HG03280 (cell line): ENCODE data around the gene TEC.
"Not testable (repeated sequence)": the region's sequence is repeated elsewhere in the genome, so short reads cannot be mapped to it uniquely, and the experiment has no call there.

ENCODE experiments used
- ATAC-seq: cut with Tn5 transposase; IDR thresholded peaks from one replicate; pipeline ENCODE4 v1.9.1; 2021; ENCODE audit warnings: mild to moderate bottlenecking, moderate library complexity; ENCODE audit not compliant: unreplicated experiment

The TEC gene

DNA sequence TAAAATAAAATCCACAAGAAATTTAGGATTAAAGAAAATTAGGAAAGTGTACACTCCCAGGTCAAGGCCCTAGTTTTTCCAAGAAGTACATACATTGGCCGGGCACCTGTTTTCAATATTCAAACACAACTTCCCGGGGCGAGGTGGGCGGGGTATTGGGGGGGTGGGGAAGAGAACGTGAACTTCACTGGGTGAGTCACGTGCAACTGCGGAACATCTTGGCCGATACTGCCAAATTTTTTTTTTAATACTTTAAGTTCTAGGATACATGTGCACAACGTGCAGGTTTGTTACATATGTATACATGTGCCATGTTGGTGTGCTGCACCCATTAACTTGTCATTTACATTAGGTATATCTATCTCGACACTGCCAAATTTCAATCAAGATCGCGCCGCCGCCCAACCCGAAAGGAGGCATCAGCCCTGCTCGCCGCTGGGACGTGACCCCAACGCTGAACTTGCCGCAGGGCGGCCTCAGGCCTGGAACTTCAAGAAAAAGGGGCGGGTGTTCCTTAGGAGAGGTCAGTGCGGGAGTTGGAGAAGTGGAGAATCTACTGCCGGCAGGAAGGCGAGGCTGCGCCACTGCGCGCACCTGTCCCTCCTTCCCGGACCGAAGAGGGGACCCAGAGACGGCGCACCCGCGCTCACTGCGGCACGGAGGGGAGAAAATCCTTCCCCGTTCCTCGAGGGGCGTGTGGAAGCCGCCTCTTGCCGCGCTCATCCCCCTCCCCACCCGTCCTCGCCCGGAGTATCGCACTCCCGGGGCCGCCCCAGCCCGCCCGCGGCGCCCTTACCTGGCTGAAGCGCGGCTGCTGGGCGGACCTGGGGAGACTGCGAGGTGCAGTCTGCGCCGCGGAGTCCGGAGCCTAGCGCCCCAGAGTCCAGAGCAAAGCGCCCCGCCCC, at the start of gene TEC:
TEC (minus strand) TSS at position 883 of the 905 bp plus-strand sequence. CDS start 41,224 bp downstream, outside the sequence.
- ATAC-seq, result peak; percentile 33

DNA sequence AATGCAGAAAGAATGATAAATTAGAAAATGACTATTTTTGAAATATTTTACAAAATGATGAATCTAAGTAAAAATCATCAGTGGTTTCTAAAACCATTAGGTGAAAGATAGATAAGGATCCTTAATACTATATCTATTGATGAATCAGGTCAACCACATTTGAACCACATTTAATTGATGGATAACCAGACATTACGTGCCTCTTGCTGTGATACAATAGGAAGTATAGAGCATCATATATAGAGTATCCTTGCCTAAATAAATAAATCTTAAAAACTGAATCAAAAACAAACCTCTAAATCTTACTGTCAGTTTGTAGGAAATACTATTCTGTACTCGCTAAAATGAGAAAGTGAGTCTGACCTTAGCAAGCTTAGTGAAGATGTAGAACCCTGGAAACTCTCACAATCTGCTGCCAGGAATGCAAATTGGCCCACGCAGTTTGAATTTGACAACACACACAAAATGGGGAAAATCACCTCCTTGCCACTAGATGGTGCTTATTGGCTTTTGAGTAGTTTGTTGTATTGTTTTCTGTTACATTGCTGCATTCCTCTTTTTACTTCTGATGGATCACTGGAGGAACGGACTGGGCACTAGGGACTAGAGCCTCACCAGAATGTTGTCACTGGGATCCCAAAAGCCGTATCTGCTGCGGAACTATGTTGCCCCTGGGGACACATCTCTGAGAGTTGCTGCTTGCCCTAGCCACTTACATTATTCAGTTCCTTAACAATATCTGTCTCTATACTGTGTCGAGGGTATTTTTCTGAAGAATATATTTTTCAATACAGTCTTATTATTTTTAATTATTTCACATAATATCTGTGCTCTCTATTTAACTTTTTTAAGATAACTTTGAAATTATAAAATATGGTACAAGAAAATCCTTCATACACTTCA, 46.3 kb upstream of the TEC start:
- ATAC-seq, result peak; percentile 80

DNA sequence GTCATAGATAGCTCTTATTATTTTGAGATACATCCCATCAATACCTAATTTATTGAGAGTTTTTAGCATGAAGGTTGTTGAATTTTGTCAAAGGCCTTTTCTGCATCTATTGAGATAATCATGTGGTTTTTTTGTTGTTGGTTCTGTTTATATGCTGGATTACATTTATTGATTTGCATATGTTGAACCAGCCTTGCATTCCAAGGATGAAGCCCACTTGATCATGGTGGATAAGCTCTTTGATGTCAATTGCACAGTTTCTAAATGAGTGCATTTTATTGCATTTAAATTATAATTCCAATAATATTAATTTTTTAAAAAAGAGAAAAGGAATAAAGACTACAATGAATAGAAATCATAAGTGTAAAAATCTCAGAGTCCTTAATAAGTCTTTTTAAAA, 45.1 kb upstream of the TEC start:
- ATAC-seq, result not testable (repeated sequence)

DNA sequence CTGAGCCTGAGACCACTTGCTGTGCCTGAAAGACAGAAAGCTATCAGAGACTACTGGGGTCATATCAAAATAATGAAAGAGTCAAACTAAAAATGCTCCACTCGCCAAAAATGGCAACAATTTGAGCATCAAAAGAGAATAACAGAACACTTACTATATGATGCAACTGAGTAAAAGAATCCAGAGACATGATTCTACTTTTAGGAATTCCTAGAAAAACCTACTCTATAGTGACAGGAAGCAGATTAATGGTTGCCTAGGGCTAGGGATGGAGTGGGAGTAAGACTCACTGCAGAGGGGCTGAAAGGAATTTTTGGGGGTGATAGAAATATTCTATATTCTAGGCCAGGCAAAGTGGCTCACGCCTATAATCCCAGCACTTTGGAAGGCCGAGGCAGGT, 42.3 kb upstream of the TEC start:
- no peak for ATAC-seq

DNA sequence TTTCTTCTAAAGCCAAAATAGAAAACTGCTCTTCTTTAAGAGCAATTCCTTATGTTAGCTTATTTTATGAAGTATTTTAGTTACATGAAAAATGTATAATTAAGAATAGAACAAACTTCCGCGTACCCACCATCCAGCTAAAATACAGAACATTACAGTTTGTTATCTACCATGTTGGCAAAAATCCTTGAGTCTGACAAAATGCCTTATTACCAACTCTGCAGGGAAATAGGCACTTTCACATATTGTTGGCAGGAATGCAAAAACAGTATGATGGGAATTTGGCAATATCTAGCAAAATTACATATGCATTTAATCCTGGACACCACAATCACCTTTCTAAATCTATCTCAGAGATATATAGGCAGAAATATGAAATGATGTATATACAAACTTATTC, 39.3 kb upstream of the TEC start:
- no peak for ATAC-seq

DNA sequence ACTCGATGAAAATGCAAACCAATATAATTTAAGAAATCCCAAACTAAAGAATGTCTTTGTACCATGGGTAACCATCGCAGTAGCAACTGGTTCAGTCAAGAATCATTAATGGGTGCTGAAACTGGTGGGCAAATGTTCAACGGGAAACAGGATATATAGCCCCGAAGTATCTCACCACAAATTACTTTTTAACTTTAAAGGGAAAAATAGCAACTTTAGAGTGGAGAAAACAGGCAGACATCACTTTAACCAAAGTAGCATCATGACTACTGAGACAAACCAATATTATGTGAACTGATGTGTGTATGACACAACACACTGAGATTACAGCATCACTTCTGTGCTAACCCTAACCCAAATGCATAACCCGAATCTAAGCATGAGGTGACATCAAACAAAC, 37.9 kb upstream of the TEC start:
- ATAC-seq, result no peak

DNA sequence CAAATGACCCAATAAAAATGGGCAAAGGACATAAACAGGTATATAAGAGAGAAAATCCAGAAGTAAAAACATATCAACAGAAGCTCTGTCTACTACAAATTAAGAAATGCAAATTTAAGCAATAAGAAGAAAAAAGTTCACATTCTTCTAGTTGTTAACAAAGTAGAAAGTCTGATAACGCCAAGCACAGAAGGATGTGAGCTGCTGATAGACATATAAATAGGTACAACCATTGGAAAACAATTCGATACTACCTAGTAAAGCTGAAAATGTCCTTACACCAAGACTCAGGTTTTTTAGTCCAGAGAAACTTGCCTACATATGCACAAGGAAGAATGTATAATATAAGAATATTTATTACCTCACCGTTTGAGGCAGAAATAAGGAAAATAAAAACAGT, 35.9 kb upstream of the TEC start:
- no peak for ATAC-seq

DNA sequence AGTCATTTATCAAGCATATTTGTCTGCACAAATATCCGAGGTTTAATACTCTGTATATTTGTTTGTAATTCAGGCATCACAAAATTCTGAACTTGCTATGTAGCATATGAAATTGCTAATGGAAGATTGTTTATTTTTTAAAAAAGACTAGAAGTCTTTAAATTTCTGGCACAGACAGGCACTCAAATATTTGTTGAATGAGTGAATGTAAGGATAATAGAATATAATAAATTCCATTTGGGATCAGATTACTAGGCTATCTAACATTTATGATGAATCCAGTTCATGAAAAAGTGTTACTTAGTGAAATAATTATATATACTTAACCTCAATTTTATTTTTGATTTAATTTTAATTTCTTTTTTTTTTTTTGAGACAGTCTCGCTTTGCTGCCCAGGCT, 30.4 kb upstream of the TEC start:
- no peak for ATAC-seq

DNA sequence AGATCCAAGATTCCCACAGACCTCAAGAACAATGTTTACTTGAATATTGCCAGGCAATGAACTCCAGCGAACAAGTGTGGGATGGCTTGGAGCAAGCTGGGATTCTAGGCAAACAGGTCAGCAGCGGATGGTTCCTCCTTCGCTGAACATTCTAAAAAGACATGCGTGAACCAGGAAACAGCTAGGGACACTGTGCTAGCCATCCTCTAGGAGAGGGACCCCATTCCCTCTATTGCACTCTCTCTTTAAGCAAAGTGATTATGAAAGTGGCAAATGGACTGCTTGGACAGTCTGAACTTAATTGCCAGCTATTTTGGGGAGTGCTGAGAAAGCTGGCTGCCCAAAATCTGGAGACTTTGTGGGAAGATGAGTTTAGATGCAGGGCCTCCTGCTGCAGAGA, 29.9 kb upstream of the TEC start:
- ATAC-seq, result no peak

DNA sequence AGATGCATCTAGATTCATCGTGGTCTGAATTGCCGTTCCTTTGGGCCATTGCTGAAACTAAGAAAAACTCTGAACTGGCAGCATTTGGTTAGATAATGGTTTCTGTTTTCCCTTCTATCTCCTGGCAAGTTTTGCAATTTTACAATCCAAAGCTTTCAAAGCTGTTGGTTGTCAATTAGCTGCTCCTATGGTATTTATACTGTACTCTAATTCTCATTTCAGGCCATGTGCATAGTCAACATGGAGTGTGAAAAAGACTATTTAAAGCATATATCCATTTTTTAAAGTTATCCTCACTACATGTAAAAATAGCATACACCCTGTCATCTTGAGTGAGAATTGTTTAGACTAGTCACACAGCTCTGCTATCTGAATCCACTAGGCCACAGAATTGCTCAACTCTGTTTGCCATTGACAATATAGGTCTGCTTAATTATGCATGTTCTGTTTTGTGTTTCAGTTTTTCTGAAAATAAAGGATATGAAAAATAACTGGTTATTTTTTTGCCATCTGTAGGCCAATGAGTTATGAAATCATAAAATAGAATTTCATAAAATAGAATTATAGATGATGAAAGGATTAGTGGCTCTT, 27.7 kb upstream of the TEC start:
- ATAC-seq, result no peak

DNA sequence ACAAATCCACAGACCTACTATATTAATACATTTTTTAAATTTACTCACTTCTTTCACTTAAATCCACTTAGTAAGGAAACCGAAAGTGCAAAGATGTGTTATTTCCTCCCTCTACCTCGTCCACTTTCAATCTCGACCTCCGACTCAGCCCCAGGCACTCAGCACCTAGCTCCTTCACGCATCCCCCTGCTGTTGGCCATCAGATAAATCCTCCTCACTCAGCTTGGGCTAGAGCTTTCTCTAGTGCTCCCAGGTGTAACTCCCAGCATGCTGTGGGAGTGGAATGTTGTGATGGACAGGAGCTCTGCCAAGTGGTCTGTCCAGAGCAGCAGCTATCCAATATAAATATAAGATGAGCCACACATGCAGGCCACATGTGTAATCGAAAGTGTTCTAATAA, 26.7 kb upstream of the TEC start:
- ATAC-seq, result peak; percentile 84

DNA sequence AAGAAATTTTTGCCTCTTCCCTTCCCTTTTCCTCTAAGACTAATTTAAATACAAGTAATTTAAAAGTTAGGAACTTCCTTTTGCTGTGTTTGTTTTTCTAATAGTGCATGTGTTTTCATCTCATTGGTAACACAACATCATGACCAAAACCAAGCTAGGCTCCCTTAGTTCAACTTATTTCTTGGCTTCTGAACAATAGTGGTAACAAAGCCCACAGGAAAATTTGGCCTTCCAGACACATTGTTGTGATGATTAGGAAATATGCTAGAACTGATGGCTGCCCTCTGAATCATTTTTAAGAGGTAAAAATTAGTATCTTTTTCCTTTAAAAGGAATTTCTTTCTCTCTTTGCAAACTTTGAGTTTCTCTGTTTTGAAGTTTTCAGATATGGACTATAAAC, 25.5 kb upstream of the TEC start:
- no peak for ATAC-seq

DNA sequence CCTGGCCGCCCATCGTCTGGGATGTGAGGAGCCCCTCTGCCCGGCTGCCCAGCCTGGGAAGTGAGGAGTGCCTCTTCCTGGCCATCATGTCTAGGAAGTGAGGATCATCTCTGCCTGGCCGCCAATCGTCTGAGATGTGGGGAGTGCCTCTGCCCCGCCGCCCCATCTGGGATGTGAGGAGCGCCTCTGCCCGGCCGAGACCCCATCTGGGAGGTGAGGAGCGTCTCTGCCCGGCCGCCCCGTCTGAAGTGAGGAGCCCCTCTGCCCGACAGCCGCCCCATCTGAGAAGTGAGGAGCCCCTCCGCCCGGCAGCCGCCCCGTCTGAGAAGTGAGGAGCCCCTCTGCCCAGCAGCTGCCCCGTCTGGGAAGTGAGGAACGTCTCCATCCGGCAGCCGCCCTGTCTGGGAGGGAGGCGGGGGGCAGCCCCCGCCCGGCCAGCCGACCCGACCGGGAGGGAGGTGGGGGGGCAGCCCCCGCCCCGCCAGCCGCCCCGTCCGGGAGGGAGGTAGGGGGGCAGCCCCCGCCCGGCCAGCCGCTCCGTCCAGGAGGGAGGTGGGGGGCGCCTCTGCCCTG, 22.7 kb upstream of the TEC start:
- not testable (repeated sequence) for ATAC-seq

DNA sequence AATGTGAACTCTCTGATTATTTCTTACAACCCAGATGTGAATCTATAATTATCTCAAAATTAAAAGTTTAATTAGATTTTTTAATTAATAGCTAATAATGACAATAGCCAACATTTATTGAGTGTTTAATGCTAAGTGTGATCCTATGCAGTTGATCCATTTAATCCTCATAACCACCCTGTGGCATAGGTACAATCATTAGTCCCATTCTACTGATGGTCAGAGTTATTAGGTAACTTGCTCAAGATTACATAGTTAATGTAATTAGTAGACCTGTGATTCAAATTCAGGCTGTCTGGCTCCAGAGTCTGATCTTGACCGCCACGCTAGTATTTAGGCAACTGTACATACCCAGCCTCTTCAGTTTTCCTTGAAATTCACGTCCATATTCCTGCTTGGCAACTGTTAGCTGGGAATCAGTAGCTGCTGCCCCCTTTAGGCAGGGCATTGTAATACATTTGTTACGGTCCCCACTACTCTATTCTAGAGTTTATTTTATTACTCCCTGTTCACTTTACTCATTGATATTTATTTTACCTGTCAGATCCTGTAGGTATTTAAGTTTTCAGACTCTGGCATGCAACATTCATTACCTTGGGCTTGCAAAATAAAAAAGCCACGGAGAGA, 20.6 kb upstream of the TEC start:
- ATAC-seq, result no peak

DNA sequence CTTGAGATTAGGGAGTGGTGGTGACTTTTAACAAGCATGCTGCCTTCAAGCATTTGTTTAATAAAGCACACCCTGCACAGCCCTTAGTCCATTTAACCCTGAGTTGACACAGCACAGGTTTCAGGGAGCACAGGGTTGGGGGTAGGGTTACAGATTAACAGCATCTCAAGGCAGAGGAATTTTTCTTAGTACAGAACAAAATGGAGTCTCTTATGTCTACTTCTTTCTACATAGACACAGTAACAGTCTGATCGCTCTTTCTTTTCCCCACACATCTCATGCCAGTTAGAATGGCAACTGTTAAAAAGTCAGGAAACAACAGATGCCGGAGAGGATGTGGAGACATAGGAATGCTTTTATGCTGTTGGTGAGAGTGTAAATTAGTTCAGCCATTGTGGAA, 16.4 kb upstream of the TEC start:
- not testable (repeated sequence) for ATAC-seq

DNA sequence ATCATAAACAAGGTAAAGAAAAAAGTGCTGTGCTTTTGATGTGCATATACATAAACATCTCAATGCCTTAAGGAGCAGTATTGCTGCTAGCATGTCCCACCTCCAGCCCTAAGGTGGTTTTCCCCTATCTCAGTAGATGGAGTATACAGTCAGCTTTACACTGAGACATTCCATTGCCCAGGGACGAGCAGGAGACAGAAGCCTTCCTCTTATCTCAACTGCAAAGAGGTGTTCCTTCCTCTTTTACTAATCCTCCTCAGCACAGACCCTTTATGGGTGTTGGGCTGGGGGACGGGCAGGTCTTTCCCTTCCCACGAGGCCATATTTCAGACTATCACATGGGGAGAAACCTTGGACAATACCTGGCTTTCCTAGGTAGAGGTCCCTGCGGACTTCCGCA, 16.0 kb upstream of the TEC start:
- not testable (repeated sequence) for ATAC-seq

DNA sequence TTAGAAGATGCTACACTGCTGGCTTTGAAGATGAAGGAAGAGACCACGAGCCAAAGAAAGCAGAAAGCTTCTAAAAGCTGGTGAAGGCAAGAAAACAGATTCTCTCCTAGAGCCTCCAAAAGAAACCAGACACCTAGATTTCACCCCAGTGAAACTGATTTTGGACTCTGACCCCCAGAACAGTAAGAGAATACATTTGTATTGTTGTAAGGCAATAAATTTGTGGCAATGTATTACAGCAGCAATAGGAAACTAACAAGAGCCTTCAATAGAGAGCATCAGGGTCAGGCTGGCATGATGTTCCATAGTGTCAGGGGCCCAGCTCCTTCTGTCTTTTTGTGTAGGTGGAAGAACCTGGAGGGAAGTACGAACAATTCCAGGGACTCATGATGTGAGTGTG, 6.0 kb upstream of the TEC start:
- ATAC-seq, result no peak

DNA sequence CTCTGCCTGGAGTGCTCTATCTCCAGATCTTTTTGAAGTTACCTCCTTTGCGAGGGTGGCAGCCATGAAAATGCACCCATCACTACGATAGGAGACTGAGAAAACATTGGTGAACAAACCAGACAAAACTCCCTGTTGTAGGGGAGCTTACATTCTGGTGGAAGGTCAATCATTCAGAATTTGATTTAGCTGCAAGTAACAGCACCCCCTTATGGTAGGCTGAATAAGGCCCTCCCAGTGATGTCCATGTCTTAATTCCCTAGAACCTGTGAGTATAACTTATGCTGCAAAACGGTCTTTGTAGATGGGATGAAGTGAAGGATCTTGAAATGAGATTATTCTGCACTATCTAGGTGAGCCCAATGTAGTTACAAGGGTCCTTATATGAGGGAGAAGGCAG, 5.6 kb upstream of the TEC start:
- ATAC-seq, result peak; percentile 53

DNA sequence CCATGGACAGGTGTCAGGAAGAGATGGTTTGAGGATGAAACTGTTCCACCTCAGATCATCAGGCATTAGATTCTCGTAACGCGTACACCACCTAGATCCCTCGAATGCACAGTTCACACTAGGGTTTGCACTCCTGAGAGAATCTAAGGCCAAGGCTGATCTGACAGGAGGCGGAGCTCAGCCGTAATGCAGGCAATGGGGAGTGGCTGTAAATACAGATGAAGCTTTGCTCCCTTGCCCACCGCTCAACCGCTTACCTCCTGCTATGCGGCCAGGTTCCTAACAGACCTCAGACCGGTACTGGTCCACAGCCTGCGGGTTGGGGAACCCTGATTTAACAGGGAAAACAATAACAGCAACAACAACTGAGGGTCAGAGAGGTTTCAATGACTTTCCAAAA, 2.0 kb upstream of the TEC start:
- ATAC-seq, result no peak

DNA sequence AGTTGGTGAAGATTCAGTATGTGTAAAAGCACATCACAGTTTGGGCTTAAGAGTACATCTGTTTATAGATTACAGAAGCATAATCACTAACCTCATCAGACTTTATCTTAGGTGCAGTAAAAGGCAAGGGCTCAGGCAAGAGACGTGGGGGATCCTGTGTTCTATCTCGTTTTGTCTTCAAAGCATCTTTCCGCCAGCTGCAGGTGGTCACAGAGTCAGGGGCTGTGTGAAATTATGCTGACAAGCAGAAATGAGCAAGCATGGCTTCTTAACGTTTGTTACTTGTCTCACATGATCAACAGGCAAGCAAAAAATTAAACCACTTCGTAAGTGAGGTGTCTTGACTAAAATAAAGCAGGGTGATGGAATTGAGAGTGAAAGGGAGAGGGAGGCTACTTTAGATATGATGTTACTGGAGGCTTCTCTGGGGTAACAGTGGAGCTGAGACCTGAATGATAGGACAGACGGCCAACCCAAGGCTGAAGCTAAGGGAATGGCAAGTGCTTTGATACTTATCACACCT, 1.4 kb upstream of the TEC start:
- no peak for ATAC-seq
